HEK293 (cell line): ENCODE measurements around the gene SRMS.

ENCODE experiments used
- CTCF ChIA-PET: fragments of 350-600 bp; formaldehyde crosslinking; extraction: SDS; loops from one replicate; lab custom pipeline; 2021; ENCODE audit warnings: antibody characterized with exemption; lab: Yijun Ruan, JAX
- POLR2A ChIA-PET: fragments of 300-600 bp; formaldehyde crosslinking; extraction: SDS; loops from one replicate; lab custom pipeline; 2020; ENCODE audit warnings: antibody characterized with exemption, inconsistent platforms; lab: Yijun Ruan, JAX
- H3K27ac ChIP-seq: fragments of 200-500 bp; sonication (Bioruptor generic); 2 replicates; pipeline ENCODE4 v1.5.1; 2014; ENCODE audit warnings: low read depth, low read length, control low read depth, inconsistent platforms; ENCODE audit errors: extremely low read depth
- H3K36me3 ChIP-seq, 2 experiments: fragments of 200-500 bp in 1 of 2; sonication (Bioruptor generic) in 1 of 2; 1 replicate in 1 of 2; 2 replicates in 1 of 2; pipeline ENCODE4 v1.5.1; 2014 to 2017; ENCODE audit warnings: inconsistent platforms in 2 of 2, low read length in 2 of 2; ENCODE audit not compliant: control insufficient read depth in 2 of 2, insufficient read depth in 1 of 2
- H3K4me1 ChIP-seq: fragments of 200-500 bp; sonication (Bioruptor generic); 2 replicates; pipeline ENCODE4 v1.5.1; 2014; ENCODE audit warnings: mild to moderate bottlenecking, low read length, inconsistent platforms; ENCODE audit not compliant: control insufficient read depth, insufficient read depth
- H3K4me3 ChIP-seq: 2 replicates; pipeline ENCODE4 v1.5.1; 2011; ENCODE audit warnings: low read depth, mild to moderate bottlenecking, control low read depth, low read length, moderate library complexity
- H3K9me3 ChIP-seq: fragments of 200-500 bp; sonication (Bioruptor generic); 2 replicates; pipeline ENCODE4 v1.5.1; 2014; ENCODE audit warnings: low read depth, low read length, inconsistent platforms; ENCODE audit not compliant: control insufficient read depth, insufficient read depth
- GFI1B ChIP-seq: fragments of 450-650 bp; formaldehyde crosslinking; IDR thresholded peaks from 2 replicates; pipeline ENCODE4 v1.5.1; 2016; ENCODE audit warnings: missing biosample characterization, missing genetic modification characterization
- GLIS1 ChIP-seq: fragments of 450-650 bp; formaldehyde crosslinking; IDR thresholded peaks from 2 replicates; pipeline ENCODE4 v1.5.1; 2016; ENCODE audit warnings: missing biosample characterization, missing genetic modification characterization
- KLF1 ChIP-seq: fragments of 450-650 bp; formaldehyde crosslinking; IDR thresholded peaks from 2 replicates; pipeline ENCODE4 v1.5.1; 2016; ENCODE audit warnings: missing biosample characterization, missing genetic modification characterization
- KLF10 ChIP-seq: fragments of 450-650 bp; IDR thresholded peaks from 2 replicates; pipeline ENCODE4 v1.5.1; 2018; ENCODE audit warnings: missing biosample characterization, mild to moderate bottlenecking, missing genetic modification characterization
- KLF8 ChIP-seq: fragments of 450-650 bp; formaldehyde crosslinking; IDR thresholded peaks from 2 replicates; pipeline ENCODE4 v1.5.1; 2016; ENCODE audit warnings: missing biosample characterization, missing genetic modification characterization
- PRDM1 ChIP-seq: fragments of 450-650 bp; formaldehyde crosslinking; IDR thresholded peaks from 2 replicates; pipeline ENCODE4; 2016; ENCODE audit warnings: missing biosample characterization, missing genetic modification characterization
- SCRT2 ChIP-seq: fragments of 450-650 bp; formaldehyde crosslinking; IDR thresholded peaks from 2 replicates; pipeline ENCODE4 v1.5.1; 2016; ENCODE audit warnings: missing biosample characterization, missing genetic modification characterization
- ZBTB17 ChIP-seq: fragments of 450-650 bp; formaldehyde crosslinking; IDR thresholded peaks from 2 replicates; pipeline ENCODE4 v1.5.1; 2016; ENCODE audit warnings: missing biosample characterization, missing genetic modification characterization
- ZBTB21 ChIP-seq: fragments of 450-650 bp; formaldehyde crosslinking; IDR thresholded peaks from 2 replicates; pipeline ENCODE4 v1.5.1; 2017; ENCODE audit warnings: missing biosample characterization, missing genetic modification characterization
- ZBTB8A ChIP-seq: fragments of 450-650 bp; formaldehyde crosslinking; IDR thresholded peaks from 2 replicates; pipeline ENCODE4 v1.5.1; 2016; ENCODE audit warnings: missing biosample characterization, missing genetic modification characterization
- ZFP69B ChIP-seq: fragments of 450-650 bp; formaldehyde crosslinking; IDR thresholded peaks from 2 replicates; pipeline ENCODE4 v1.5.1; 2016; ENCODE audit warnings: missing biosample characterization, missing genetic modification characterization
- ZNF10 ChIP-seq: fragments of 450-650 bp; formaldehyde crosslinking; IDR thresholded peaks from 2 replicates; pipeline ENCODE4 v1.5.1; 2017; ENCODE audit warnings: missing biosample characterization, missing genetic modification characterization
- ZNF202 ChIP-seq: fragments of 450-650 bp; formaldehyde crosslinking; IDR thresholded peaks from 2 replicates; pipeline ENCODE4 v1.5.1; 2016; ENCODE audit warnings: missing biosample characterization, missing genetic modification characterization, borderline replicate concordance
- ZNF211 ChIP-seq: fragments of 450-650 bp; formaldehyde crosslinking; IDR thresholded peaks from 2 replicates; pipeline ENCODE4 v1.5.1; 2016; ENCODE audit warnings: low read depth, missing biosample characterization, missing genetic modification characterization
- ZNF239 ChIP-seq: fragments of 450-650 bp; formaldehyde crosslinking; IDR thresholded peaks from 2 replicates; pipeline ENCODE4 v1.5.1; 2016; ENCODE audit warnings: missing biosample characterization, missing genetic modification characterization
- ZNF362 ChIP-seq: fragments of 450-650 bp; formaldehyde crosslinking; IDR thresholded peaks from 2 replicates; pipeline ENCODE4 v1.5.1; 2016; ENCODE audit warnings: missing biosample characterization, missing genetic modification characterization
- ZNF530 ChIP-seq: fragments of 450-650 bp; formaldehyde crosslinking; IDR thresholded peaks from 2 replicates; pipeline ENCODE4 v1.5.1; 2016; ENCODE audit warnings: low read depth, missing biosample characterization, missing genetic modification characterization
- ZNF600 ChIP-seq: fragments of 450-650 bp; formaldehyde crosslinking; IDR thresholded peaks from 2 replicates; pipeline ENCODE4 v1.5.1; 2016; ENCODE audit warnings: missing biosample characterization, missing genetic modification characterization
- ZNF623 ChIP-seq: fragments of 450-650 bp; formaldehyde crosslinking; IDR thresholded peaks from 2 replicates; pipeline ENCODE4 v1.5.1; 2016; ENCODE audit warnings: missing biosample characterization, missing genetic modification characterization
- ZNF629 ChIP-seq: fragments of 450-650 bp; formaldehyde crosslinking; IDR thresholded peaks from 2 replicates; pipeline ENCODE4 v1.5.1; 2017; ENCODE audit warnings: missing biosample characterization, missing genetic modification characterization

The SRMS gene

GRCh38 chr20:63555661-63556381, 8.3 kb upstream of the SRMS start:
- no peak overlapping the region for H3K4me3 ChIP-seq
- CTCF ChIA-PET, result no interaction called here
- POLR2A ChIA-PET, result no interaction called here
- H3K27ac ChIP-seq, result no peak overlapping the region
- H3K4me1 ChIP-seq, result 0 out of 2 replicates have a peak, but pooled peaks cover 2% of the 10 kb centered on the region
- TF ChIP-seq ZBTB17, result no peak
- TF ChIP-seq PRDM1, result no peak
- 0 out of 2 replicates have a peak, but pooled peaks have one; percentile 15 for TF ChIP-seq KLF1 (tag by site-specific recombination)
- peak; percentile 55 for TF ChIP-seq SCRT2 (tag by site-specific recombination)
- no peaks in the 10 kb centered on the region for H3K9me3 ChIP-seq
- H3K36me3 ChIP-seq, result peaks cover 0 to 12% of the 10 kb centered on the region in 2 experiments; a peak in 1 of 3 replicates

GRCh38 chr20:63554361-63555278, 7.1 kb upstream of the SRMS start:
- POLR2A ChIA-PET, result interaction anchor here (0.5 kb wide), 1 partner anchor 270 kb away, joined by 6 read pairs; no protein-coding TSS in a partner anchor
- Histone ChIP-seq H3K27ac (no peak overlapping the region), H3K4me3 (no peak overlapping the region), H3K9me3 (no peaks in the 10 kb centered on the region), H3K36me3 (no peaks in the 10 kb centered on the region), H3K4me1 (0 out of 2 replicates have a peak, but pooled peaks cover 2% of the 10 kb centered on the region)
- CTCF ChIA-PET, result interaction anchor here (0.6 kb wide), 1 partner anchor 27 kb away, joined by 4 read pairs; no protein-coding TSS in a partner anchor
- TF ChIP-seq ZNF10 (tag by site-specific recombination) (peak; percentile 61; the same call in 1 of the 2 replicates), ZBTB8A (tag by site-specific recombination) (0 out of 2 replicates have a peak, but pooled peaks have one; percentile 13), ZNF600 (0 out of 2 replicates have a peak, but pooled peaks have one; percentile 21), ZNF530 (no peak), ZNF623 (tag by site-specific recombination) (no peak), GLIS1 (tag by site-specific recombination) (peak; percentile 52), ZNF239 (no peak), ZNF211 (tag by site-specific recombination) (no peak), ZNF362 (tag by site-specific recombination) (no peak), ZNF629 (peak; percentile 34), SCRT2 (tag by site-specific recombination) (peak; percentile 80), KLF8 (tag by site-specific recombination) (peak; percentile 12; the same call in 1 of the 2 replicates), GFI1B (no peak), ZFP69B (tag by site-specific recombination) (0 out of 2 replicates have a peak, but pooled peaks have one; percentile 52)

GRCh38 chr20:63553933-63554290, 6.4 kb upstream of the SRMS start, which contains the start of gene FNDC11:
TSS of gene FNDC11 (plus strand) at chr20:63554159. CDS start at chr20:63555664, 1,505 bp downstream.
- CTCF ChIA-PET, result no interaction called here
- 0 out of 2 replicates have a peak, but pooled peaks cover 2% of the 10 kb centered on the region for H3K4me1 ChIP-seq
- POLR2A ChIA-PET, result no interaction called here

More at GRCh38 chr20:63553933-63554290, 6.4 kb upstream of the SRMS start, which contains the start of gene FNDC11:
- H3K9me3 ChIP-seq, result no peaks in the 10 kb centered on the region
- TF ChIP-seq ZBTB21 (tag by site-specific recombination) (no peak), ZNF202 (no peak), KLF10 (tag by site-specific recombination) (peak; percentile 32; the same call in 1 of the 2 replicates)
- H3K27ac ChIP-seq, result no peak within 1 kb of the TSS; the same call in 1 of the 2 replicates
- no peaks in the 10 kb centered on the region for H3K36me3 ChIP-seq
- peak within 1 kb of the TSS; percentile 27 for H3K4me3 ChIP-seq
